Measurements from ENCODE around the gene AOX1.
"Not testable (repeated sequence)": the region's sequence is repeated elsewhere in the genome, so short reads cannot be mapped to it uniquely, and the experiment has no call there.

AOX1 gene

DNA sequence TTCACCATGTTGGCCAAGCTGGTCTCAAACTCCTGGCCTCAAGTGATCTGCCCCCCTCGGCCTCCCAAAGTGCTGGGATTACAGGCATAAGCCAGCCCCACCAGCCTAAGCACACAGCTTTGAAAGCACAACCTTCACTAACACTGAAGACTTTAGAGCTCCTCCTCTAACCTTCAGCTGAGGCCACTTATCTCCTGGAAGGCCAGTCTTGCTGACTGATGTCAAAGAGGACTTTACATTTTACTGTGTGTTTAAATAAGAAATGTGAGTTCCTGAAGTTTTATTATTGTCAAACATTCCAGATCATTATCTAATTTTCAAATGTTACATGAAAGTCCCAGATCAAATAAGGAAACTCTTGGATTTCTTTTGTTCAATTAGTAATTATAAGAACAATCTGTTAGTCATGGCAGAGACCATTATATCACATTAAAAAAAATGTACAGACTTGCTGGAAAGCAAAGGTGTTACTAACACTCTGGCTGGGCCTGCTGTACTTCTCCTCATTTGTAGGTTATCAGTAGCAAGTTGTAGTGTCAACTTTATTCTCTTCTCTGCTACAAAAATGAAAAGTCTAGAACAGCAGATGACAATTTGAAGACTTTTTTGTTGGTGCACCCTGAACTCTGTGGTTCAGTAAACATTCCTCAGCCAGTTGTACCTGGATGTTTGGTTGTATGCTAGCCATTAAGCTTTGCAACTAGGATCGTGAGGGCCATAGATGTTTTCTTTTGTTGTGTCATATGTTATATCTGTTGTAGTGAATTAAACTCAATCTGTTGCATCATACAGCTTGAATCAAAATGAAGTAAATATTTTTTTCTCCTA lies 80.0 kb downstream of the AOX1 start:
- DNase-seq (ENCODE audit: low spot score) = no peak

DNA sequence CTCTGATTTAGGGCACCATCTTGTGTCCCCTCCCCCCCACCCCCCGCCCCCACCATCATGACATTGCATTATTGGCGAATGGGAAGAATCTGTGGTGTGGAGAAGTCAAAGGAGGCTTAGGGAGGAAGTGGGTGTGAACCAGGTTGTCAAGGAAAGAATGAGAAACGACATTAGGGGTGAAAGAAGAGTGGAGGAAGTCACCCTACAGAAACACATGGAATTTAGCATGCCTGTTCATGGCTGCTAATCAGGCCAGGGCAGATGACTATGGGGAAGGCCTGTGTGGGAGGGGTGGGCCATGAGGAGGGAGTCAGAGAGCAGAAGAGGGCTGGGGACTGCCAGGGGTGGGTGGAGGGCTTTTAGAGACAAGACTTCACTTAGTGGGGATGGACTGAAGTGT lies 81.6 kb downstream of the AOX1 start:
- no peak for DNase-seq (ENCODE audit: low spot score)

DNA sequence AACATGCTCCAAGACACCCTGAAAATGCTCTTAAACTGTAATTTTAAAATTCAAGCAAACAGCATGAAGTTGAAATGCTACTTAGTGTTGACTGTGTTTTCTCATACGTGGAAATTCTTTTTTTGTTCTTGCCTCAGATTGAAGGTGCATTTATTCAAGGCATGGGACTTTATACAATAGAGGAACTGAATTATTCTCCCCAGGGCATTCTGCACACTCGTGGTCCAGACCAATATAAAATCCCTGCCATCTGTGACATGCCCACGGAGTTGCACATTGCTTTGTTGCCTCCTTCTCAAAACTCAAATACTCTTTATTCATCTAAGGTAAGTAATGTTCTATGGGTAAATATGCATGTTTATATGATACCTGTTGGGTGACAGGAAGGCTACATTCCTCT lies 82.7 kb downstream of the AOX1 start:
- no peak for DNase-seq (ENCODE audit: low spot score)

DNA sequence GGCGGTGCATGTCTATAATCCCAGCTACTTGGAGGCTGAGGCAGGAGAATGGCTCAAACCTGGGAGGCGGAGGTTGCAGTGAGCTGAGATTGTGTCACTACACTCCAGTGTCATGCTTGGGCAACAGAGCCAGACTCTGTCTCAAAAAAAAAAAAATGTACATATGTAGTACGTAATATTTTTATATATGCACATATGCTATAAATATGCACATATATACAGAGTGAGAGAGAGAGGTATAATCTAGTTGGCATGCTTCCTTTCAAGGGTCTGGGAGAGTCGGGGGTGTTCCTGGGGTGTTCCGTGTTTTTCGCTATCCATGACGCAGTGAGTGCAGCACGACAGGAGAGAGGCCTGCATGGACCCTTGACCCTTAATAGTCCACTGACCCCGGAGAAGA lies 83.5 kb downstream of the AOX1 start:
- no peak for DNase-seq (ENCODE audit: low spot score)

DNA sequence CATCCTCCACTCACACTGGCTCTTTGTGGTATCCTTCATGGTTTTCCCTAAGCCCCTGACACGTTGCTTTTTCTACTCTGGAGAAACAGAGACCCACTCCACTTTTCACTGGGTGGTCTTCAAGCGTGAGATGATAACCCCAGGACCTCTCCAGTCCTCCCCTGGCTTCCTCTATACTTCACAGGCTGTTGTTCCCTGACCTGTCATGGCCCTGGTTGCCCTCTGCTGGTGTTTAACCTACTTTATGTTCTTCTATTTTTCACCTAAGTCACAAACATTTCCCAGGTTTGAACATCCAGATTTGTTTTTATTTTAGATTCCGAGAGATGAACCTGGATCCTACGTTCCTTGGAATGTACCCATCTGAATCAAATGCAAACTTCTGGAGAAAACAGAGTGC lies 84.5 kb downstream of the AOX1 start:
- no peak for DNase-seq (ENCODE audit: low spot score)

DNA sequence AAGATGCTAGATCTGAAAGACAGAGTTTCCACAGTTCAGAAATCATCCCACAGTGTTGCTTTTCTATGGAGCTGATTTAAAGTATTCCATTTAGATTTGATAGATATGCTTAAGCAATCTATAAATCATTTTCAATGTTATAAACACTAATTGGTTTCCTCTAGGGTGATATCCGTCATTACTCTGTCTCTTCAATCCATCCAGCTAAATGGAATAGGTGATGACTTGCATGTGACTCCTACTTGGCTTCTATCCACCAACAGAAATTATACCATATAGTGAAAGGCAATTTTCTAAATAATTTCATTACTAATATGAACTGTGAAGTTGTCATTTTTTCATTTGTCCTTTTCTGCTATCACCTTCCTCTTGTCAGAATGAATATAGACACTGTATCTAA lies 84.9 kb downstream of the AOX1 start:
- DNase-seq (ENCODE audit: low spot score) = no peak

DNA sequence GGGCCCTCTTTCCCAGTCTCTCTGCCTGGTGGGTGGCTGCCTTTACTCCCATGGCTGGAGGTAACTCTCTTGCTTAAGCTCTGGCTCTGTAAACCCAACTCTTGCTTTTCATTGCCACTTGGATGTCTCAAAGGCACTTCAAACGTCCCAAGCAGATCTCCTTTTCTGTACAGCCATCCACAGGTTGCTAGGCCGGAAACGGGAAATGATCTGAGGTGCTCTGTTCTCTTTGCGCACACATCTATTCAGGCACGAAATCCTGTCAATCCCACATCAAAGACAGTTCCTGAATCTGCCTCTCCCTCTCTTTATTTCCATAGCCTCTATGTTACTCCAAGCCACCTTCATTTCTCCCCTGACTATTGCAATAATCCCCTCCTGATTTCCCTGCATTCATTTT lies 87.4 kb downstream of the AOX1 start:
- DNase-seq (ENCODE audit: low spot score) = no peak

DNA sequence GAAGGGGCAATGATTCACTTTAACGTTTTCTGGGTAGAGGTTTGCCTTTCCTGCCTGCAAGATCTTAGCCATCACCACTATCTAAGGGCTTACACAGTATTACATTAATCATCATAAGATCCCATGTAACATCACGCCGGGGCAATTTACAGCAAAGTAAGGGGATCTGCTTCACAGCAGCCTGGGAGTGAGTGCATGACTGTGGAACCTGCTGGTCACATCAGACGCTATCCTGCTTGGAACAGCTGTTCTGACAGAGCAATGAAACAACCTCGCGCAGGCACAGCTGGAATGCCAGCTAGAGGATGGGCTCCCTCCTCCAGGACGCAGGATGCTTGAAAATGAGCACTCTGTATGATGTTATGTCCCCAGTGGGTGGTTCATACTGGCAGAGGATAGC lies 89.0 kb downstream of the AOX1 start:
- no peak for DNase-seq (ENCODE audit: low spot score)

DNA sequence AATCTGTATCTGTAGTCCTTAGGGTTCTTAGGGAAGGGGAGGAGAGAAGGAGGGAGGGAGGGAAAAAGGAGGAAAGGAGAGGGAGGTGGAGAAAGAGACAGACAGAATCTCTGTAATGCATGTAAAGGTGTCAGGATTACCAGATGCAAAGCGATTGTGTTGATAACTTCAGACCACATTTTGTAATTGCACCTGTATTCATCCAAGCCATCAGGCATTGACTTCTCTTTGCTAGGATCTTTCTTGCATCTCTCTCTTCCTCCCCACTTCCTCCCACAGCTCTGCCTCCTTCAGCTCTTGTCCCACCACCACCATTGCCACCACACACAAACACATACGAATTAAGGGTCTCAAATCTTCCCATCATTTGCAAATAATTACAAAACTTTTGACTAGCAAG lies 91.4 kb downstream of the AOX1 start:
- DNase-seq (ENCODE audit: low spot score) = no peak

DNA sequence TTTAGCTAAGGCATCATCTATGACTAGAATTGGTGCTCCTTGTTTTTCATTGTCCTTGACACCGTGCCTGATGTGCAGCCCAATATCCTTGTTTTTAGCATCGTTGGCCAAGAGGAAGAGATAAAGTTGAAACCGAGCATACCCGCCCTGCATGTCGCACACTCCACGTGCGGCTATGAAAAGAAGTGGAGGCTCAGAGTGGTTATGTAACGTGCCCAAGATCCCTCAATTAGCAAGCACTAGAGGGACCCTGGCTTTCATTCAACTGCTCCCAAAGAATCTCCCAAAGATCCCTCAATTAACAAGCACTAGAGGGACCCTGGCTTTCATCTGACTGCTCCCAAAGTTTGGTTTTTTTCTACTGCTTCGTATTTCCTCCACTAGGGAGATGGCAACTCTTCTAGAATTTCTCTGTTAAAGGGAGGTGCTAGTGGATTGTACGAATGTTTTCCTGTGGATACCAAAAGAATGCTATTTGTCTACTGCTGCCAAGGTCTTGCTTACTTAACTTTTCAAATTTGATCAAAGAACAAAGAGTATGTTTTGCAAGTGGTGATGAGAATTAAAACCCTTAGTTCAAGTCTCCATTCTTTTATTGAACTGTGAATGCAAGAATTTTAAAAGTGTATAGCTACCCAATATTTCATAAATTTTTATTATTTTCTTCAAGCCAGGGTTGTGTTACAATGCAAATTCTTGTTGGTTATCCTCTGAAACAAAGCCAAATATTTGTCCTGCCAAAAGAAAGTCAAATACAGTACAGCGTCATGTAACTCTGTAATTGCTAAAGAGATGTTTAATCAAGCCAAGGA lies 92.1 kb downstream of the AOX1 start:
- no peak for DNase-seq (ENCODE audit: low spot score)

DNA sequence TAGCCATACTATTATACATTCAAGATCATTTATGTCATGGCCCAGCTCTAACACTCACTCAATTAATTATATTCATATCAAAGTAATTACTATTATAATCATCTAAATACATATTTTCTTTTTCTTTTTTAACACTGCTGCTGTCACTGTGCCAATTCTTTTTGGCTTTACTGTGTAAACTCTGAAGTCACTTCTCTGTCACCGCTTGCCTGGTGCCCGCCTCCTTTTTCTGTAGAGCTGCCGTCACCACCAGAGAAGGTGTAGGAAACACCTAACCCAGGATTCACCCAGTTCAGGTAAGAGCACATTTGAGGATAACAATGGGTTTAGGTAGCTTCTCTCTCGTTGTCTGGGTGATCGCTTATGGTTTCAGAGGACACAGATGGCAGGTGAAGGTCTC lies 93.3 kb downstream of the AOX1 start:
- no peak for DNase-seq (ENCODE audit: low spot score)

DNA sequence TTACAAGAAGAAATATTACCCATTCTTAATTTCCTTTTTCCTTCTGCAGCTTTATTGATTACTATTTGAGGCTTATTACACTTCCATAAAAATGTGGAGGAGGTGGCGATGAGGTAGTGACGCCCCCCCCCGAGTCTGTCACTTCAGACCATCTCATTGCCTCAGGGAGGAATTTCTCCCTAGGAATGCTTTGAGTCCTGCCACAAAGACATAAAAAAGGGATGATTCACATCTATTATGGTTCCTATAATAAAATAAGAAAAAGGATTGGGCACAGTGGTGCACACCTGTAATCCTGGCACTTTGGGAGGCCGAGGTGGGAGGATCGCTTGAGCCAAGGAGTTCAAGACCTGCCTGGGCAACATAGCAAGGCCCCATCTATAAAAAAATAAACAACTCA lies 93.7 kb downstream of the AOX1 start:
- no peak for DNase-seq (ENCODE audit: low spot score)

DNA sequence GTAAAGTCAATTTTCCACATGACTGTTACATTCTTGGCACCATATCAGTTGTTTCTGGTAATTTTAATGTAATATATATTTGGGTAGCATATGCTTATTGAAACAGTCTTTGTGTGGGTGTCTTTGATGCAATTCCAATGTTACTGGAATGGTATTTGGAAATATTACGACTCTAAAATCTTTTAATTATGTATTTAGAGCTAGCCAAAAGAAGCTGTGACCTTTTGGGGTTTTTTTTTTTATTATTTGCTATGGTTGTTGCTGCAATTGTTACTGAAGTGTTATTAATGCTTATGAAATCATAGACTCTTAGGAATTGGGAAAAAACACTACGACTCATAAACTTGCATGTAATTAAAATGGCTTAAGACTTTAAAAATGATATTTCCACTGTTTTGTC lies 95.9 kb downstream of the AOX1 start:
- DNase-seq (ENCODE audit: low spot score) = no peak

DNA sequence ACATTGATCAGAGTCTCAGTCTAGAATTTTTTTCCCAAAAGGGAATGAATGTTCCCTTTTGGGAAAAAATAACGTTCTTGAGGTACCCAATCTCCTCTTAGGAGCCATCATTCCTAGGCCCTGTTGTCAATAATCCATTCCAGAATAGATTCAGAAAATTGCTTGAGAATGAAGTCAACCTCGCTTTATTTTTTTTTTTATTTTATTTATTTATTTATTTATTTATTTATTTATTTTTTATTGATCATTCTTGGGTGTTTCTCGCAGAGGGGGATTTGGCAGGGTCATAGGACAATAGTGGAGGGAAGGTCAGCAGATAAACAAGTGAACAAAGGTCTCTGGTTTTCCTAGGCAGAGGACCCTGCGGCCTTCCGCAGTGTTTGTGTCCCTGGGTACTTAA lies 96.6 kb downstream of the AOX1 start:
- not testable (repeated sequence) for DNase-seq (ENCODE audit: low spot score)

DNA sequence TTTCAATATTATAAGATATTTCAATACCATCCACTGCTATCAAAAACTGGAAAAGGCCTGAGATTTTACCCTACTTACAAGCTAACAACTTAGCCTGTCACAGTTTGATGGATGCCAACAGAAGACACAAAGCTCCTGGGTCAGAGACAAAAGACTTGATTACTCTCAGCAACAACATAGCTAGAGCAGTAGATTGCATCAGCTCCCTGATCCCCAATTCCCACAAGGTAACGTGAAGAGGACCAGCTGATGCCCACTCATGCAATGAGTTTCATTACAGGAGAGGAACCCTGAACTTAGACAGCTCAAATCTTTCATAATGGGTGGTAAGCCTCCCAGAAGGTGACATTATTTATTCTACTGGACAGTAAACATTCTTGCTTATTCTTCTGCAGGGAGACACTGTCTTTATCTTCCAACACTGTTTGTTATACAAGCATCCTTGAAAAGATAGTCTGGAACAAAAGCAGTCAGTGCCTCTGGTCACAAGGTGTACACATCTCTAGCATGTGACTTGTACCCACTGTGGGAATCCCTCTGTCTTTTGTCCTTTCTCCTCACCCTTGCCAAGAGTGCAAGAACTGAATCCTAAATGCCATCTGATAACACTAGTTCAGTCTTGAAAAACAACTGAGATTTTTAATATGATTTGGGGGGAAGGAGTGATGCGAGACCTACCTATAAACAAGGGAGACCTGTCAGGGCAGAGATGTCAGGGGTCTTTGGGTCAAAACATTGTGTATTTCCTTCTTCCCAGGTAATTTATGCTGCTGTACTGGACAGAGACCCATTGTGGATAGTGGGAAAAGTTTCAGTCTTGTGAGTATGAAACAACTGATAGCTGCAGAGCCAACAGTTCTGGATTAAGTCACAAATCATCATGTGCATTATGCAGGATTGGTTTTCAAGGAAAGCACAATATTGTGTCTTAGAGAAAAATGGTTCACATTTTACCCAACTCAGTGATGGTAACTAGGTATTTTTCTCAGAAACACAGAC lies 102.4 kb downstream of the AOX1 start:
- no peak for DNase-seq (ENCODE audit: low spot score)

DNA sequence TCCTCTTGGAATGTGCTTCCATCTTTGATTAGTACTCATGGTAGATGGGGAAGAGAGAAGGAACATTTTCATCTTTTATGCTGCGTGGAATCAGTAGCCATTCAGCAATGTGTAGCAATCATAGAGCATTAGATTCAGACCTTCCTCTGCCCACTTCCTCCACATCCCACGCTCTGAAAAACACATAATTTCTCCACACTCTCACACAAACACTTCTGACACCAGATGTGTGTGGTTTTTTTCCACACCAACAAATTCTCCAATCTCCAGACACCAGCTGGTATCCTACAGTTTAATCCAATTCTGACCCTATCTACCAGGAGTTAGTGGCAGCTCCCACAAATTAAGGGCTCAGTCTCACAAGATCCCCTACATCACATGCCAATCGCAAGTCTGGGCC lies 103.3 kb downstream of the AOX1 start:
- DNase-seq (ENCODE audit: low spot score) = no peak

DNA sequence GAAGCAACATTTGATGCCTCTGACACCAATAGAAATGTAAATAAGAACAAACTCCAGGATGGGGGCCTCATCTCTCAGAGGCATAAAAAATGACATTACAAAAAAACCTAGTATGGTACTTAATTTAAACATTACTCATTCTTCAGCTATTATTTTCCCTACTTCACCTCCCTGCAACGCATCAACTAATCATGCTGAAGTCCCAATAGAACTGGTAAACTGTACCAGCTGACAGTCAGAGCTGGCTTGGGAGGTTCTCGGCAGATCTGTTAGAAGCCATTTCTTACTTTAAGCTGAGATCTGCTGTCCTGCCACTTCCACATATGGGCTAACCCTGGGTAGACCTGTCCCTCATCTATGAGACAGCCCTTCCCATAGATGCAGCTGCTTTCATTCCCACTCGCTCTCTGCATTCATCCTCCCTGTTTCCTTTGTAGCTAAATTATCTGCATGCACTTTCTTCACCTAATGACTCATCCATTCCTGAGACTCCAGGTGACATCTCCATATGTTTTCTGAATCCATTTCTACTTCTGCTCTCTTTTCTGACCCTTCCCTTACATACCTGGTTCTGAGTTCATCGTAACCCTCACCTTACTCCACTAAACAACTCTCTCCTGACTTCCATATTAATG lies 108.1 kb downstream of the AOX1 start:
- DNase-seq (ENCODE audit: low spot score) = no peak

DNA sequence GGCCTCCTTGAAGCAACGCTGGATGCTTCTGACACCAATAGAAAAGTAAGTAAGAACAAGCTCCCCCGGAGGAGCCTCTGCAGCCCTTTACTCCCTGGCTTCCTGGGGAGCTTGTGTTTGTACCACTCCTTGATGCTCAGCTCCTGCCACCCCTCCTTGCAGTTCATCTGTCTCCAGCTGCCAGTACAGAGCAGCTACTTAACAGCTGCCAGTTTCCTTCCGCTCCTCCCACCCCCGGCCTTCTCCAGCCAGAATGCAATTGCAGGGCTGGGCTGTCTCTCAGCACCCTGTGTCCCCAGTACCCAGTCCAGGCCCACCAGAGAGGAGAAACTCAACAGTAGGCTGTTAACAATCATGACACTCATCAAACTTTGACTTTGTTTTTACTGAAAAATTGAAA lies 109.4 kb downstream of the AOX1 start:
- DNase-seq (ENCODE audit: low spot score) = no peak

DNA sequence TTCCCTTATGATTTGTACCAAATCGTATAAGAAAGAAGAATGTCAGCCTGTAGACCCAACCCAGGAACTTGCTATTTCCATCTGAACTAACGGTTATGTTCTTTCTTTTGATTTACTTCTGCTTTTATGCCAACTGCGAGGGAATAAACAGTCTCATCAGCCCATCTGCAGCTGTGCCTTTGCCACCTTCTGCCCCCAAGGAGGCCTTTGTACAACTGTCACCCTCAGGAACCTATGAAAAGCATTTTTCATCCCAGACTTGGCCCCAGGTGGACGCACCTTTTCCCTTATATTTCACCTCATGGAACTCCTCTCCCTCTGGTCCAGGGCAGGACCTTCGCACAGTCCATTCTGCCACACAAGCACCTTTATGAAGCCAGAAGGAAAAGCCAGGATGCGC lies 109.8 kb downstream of the AOX1 start:
- no peak for DNase-seq (ENCODE audit: low spot score)

DNA sequence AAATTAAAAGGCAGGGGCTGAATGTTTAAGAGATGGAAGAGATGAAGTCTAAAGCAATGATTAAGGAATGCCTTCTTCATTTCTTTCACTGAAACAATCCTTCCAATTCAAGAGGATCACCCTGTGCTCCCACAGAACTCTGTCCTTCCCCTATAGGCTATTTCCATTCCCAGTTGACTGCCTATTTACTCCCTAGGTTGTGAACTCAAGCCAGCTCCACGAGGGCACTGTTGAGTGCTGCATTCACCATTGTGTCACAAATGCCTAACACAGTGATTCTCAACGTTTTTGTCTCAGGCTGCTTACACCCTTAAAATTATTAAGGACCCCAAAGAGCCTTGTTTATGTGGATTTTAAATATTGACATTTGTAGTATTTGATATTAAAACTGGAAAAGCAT lies 112.4 kb downstream of the AOX1 start:
- DNase-seq (ENCODE audit: low spot score) = no peak

DNA sequence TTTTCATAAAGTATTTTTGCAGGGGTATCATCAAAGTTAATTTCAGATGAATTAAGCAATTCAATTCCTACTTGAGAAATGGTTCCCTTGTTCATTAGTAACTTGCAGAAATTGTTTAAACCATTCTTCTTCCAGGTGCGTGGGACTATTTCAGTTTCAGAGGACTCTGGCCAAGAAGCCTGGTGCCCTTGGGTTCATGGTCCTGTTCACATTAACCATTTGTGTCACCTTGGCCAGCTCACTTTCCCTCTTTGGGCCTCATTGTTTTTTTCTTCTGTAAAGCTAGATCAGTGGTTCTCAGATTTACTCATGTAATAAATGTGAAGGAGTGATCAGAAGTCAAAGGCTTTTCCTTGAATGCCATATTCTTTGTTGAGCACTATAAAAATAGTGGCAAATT lies 113.5 kb downstream of the AOX1 start:
- DNase-seq (ENCODE audit: low spot score) = no peak

Data from SK-N-DZ (cell line).